Measurements from ENCODE around the gene OSBPL2.

The OSBPL2 gene

DNA sequence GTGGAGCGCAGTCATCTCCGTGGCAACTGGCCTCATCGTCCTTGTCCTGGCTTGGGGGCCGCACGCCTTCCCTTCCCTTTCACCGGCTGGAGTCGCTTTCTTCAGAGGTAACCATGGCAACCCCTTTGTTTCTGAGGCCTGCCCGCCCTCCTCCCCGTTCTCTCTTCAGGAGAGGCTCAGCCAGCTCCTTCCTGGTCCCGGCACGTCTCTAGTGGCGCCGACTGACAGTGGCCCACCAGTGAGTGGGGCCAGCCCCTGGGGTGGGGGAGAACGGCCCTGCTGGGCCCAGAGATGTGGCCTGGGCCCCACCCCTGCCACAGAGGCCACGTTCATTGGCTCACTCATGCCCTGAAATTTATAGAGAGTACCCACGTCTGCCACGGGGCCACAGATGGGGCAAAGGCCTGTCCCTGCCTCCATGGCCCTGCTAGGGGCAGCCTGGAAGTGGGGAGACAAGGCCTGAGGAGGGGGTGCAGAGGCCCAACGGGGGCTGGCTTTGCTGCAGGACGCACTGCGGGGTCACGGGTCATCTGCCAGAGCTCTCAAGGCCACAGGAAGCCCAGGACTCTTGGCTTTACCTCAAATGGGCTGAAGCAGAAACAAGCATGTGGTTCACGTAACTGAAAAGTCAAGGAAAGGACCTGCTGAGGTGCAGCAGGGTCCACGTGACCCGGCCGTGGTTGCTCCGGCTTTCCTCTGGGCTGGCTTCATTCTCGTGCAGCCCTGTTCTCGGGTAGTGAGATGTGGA, 1.4 kb upstream of the OSBPL2 start:
- no peak for DNase-seq

DNA sequence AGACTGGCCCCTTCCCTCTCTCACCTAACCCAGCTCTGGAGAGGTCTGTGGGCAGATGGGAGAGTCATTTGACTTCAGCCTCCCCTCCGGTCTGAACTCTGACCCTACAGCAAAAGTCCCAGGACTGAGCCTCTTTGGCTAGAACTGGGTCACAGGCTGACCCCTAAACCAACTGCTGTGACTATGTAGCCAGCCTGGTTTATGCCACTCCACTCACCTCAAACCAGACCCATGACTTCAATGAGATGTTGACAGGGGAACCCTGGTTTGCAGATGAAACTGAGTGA, 864 bp upstream of the OSBPL2 start:
- DNase-seq, result no peak

DNA sequence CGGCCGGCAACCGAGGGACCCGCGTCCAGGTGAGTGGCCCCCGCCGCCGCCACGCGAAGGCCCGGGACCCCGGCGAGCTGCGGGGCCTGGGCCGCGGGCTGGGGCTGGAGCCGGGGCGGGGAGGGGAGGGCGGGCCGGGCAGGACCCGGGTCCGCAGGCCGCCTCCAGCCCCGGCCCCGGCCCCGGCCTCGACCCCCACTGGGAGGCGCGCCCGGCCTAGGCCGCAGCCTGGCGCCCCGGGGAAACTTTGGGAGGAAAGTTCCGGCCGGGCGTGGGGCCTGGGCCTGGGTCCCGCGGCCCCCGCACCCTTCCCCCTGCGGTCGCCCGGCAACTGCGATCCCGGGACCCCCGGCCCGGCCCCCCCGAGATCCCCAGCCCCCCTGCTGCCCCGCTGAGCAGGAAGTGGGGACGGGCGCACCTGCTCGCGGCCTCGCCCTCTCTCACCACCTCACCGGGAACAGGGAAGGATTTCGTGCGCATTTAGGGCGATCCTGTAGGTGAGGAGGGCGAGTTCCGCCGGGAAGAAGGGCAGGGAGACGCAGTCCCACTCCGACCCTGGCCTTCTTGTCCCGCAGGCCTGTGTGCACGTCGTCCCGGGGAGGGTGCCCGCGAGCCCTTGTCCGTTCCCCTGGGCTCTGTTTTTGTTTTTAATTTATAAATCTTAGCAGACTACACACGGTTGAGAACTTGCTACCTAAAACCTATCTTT, 402 bp downstream of the OSBPL2 start:
- no peak for DNase-seq

DNA sequence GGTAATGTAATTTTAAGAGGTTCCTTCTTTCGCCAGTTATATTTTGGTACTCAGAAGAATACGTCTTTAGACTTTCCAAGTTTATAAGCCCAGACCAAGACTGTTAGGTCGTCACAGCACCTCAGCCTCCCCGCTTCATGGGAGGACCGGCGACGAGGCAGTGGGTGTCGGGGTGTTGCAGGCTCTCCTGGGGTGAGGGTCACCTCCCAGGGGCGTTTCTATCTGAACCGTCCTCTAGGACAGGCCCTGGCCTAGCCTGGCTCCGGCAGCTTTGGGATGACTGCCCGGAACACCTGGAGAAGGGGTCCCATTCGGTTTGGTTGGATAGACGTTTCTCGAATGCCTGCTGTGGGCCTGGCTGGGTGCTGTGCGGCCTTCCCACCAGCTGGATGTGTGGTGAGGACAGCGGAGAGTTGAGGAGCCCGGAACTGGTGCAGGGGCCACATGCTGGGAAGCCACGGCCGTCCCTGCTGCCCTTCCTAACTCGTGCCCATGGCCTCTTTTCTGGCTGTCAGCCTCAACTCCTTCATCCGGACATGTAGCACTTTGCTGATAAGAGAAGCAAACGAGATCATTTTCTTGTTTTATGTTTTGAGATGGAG, 1.1 kb downstream of the OSBPL2 start:
- DNase-seq, result no peak

DNA sequence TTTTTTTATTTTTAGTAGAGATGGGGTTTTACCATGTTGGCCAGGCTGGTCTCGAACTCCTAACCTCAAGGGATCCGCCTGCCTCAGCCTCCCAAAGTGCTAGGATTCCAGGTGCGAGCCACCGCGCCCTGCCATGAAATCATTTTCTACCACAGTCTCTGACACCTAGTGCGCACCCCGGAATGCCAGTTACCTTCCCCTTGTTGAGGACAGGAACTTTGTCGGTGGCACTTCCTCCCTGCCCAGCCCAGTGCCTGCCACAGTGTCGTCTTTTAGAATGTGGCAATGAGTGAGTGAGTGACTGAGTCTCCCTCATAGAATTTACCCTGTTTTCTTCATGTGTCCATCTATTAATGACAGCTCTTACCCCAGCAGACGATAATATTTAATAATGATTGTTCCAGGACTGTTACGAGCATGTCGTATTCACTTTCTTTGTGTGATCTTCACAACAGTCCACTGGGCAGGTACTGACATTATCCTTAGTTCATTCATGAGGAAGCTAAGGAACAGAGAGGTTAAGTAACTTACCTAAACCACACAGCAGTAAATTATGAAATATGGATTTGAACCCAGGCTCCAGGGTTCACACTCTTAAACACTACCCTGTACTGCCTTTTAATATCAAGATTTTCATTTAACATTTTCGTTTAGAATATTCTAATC, 1.8 kb downstream of the OSBPL2 start:
- no peak for DNase-seq

DNA sequence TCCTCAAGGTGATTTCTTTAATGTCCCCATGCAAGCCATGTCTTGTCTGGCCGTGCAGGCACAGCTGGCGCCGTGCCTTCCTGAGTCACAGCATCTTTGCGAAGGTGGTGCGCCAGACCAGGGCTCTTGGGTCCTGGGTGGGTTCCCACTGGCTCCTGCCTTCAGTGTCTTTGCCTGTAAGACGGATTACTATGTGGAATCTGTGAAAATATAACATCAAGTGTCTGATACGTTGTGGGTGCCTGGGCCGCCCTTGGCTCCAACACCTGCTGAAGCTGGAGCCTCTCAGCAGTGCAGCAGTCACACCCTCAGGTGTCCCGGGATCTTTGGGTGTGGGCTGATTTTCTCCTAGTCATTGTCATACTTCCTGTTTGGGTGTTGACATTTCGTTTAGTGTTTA, 3.2 kb downstream of the OSBPL2 start:
- no peak for DNase-seq

DNA sequence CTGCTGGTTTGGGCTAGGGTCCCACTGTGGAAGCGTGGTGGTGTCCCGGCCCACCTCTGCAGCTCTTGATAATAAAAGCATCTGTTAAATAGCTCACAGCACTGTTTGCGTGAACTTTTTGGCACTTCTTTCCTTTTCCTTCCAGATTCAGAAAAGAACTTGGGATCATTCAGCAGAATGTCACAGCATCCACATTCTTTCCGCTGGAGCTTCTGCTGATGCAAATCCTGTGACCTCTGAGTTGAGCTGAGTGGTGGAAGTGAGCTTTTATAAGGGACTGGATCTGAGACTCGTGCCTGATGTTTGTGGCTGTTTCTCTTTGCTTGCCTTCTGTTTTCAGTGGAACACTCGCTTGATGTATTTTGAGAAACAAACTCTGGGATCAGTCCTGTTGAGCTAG, 3.9 kb downstream of the OSBPL2 start:
- DNase-seq, result no peak

DNA sequence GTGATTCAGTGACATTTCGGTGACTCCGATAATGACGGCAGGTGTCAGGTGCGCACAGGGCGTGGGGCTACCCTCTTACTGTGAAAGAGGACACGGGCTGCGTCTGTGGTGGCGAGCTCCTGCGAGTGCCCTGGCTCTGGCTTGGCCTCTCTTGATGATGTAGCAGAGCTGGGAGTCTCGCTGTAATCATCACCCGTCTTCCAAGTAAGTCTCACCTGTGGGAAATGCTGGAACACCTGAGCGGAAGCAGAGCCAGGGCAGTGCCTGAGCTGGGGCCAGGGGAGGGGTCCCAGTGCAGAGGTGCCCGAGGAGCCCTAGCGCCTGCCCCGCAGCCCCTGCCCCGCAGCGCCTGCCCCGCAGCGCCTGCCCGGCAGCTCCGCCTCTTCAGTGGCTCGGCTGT, 4.8 kb downstream of the OSBPL2 start:
- no peak for DNase-seq

DNA sequence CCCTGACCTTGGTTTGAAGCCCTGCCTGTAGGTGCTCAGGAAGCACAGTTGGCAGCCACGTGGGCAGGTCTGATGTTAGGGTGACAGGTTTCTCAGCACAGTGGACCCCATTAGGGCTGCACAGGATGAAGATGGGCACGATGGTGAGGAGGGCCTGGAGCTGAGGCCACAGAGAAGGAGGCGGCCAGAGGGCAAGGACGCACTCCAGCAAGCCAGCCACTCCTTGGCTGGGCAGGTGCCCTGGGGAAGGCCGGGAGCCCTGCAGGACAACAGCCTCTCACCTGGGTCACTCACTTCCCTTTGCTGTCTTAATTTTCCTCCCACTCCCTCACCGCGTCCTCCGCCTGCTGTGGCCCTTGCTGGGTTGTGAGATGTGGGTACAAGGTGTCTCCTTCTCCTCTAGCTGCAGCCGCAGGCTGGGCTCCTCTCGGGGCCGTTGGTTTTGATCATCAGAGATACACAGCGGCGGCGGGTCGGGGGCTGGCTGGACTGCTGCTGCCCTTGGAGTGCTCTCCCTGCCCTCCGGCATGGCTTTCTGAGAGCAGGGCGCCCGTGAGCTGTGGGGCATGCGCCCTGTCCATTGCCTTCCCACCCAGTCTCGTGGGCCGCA, 5.7 kb downstream of the OSBPL2 start:
- no peak for DNase-seq

DNA sequence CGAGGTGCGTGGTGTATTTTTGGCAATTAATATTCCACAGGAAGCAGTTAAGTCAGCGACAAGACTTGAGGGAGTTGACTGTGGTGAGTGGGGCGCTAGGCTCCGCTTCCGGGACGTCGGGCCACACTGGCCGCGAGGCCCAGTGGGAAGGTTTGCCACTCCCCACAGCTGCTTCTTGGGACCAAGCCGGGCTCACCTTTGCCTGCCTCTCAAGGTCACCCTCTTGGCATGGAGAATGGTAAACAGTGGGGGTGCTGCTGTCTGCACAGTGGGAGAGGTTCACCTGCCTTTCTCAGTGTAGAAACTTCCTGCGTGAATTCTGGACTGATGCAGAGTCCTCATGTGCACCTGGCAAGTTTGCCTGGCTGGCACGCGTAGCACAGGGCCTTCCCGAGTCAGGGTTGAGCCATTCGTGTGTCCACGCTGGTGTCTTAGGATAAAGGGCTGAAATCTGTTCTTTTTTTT, 6.4 kb downstream of the OSBPL2 start:
- no peak for DNase-seq

DNA sequence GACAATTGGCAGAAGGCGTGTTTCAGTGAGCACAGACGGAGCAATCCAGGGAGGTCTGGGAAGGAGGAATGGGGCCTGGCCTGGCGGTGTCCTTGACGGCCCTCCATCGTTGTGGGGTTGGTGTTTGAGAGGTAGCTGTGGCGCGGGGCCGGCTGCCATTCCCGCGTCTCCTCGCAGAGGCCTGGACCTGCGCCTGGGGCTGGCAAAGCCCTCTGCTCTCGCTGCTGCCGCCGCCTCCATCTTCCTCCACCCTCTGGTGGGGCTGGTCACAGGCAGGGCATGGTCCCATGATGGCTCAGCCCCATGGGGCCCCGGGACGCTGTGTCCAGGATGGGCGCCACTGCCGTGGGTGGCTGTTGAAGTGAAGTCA, 7.6 kb downstream of the OSBPL2 start:
- DNase-seq, result no peak

DNA sequence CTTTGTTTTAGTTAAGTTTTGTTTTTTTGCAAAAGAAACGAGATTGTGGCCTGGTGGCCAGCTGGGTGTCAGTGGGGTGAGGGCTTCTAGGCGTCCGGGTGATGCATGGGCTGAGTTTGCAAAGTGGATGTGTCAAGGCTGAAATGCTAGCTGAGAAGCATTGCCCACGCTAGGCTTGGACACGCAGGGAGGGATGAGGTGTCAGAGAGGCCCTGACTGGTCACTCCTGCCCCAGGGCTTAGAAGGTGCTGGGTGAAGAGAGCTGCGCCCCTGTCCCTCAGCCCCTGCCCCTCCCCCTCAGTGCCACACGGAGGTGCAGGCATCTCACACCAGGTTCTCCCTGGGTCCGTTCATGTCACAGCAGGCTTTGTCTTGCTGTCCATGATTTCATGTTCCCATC, 8.1 kb downstream of the OSBPL2 start:
- no peak for DNase-seq

DNA sequence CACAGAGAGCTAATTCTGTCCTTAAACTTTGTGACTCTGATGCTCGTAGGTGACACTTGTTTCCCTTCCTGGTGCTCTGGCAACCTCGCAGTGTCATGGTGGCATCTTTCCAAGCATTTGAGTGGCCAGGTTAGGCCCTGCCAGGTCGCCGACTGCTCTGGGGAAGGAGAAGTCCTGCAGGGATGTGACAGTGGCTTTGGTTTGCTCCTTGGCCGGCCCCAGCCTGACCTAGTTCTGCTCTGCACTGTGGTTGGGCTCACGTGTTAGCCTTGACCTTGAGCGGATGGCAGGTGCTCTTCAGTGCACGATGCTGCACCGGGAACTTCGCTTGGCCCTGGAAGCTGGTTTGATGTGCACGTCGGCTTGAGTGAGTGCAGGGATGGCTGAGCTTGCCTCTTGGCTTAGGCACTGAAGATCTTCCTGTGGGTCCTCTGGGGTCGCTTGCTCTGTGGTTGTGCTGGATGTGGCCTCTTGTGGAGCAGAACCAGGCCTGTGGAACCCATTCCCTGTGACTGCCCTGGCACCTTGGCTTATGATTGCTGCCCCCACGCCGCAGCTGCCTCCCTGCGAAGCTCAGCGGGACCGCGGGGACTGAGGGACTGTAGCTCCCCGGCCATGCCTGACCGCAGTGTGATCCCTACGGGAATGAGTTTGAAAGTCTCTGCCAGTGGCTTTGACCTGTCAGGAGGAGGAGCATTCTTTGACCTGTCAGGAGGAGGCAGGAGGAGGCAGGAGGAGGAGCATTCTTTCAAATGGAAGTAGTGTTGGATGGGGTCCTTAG, 8.7 kb downstream of the OSBPL2 start:
- no peak for DNase-seq

DNA sequence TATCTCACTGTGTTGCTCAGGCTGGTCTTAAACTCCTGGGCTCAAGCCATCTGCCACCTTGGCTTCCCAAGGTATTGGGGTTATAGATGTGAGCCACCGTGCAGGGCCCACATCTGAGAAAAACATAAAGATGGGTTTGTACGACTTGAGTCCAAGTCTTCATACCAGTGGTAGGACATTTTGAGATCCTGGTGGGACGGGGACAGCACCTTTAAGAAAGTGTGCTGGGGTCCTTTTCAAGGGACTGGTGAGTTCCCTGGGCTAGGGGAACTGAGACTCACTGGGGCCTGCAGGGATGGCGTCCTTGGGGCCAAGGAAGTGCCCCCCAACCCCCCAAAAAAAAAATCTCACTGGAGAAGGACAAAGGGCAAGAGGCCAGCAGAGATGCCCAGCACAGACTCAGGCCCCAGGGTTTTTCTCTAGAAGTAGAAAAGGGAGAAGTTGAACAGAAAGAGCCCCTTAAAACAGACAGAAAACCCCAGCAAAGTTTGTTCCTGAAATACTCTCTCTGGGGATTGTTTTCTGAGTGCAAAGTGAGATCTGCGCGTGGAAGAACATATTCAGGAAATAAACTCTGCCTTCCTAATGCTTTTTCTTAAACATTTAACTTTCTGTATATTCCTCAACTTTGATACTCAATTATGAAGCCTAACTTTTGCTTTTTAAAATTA, 10.7 kb downstream of the OSBPL2 start:
- no peak for DNase-seq

DNA sequence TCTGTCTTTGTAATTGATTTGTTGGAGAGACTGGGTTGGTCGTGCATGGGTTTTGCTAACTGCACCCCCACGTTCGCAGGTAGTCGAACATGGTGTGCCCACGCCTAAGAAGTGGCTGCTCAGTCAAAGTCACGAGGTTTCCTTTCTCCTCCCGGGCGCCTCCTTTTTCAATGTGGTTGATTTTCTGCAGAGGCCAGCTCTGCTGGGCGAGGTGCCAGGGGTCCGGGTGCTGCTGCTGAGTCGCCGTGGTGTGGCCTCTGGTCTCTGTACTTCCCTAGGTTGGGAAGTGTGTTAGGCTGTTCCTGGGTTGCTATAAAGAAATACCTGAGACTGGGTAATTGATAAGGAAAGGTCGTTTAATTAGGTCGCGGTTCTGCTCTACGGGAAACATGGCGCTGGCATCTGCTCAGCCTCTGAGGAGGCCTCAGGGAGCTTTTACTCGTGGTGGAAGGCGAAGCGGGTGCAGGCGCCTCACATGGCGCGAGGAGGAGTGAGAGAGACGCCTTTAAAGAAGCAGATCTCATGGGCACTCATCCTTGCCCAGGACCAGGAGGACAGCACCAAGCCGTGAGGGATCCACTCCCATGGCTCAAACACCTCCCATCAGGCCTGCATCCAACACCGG, 14.1 kb downstream of the OSBPL2 start:
- no peak for DNase-seq

DNA sequence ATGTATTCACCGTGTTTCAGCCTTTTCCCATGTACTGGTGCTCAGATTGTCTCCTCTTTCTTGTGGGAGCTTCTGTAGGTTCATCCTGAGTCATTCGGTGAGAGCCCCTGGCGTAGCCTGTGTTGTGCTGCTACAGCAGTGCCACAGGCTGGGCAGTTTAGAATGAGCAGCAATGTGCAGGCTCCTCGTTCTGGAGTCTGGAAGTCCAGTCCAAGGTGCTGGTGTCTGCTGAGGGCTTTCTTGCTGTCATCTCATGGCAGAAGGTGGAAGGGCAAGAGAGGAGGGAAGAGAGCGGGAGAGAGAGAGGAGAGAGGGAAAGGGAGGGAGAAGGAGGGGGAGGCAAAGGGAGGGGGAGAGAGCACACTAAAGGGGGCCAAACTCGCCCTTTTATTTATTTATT, 15.1 kb downstream of the OSBPL2 start:
- no peak for DNase-seq

DNA sequence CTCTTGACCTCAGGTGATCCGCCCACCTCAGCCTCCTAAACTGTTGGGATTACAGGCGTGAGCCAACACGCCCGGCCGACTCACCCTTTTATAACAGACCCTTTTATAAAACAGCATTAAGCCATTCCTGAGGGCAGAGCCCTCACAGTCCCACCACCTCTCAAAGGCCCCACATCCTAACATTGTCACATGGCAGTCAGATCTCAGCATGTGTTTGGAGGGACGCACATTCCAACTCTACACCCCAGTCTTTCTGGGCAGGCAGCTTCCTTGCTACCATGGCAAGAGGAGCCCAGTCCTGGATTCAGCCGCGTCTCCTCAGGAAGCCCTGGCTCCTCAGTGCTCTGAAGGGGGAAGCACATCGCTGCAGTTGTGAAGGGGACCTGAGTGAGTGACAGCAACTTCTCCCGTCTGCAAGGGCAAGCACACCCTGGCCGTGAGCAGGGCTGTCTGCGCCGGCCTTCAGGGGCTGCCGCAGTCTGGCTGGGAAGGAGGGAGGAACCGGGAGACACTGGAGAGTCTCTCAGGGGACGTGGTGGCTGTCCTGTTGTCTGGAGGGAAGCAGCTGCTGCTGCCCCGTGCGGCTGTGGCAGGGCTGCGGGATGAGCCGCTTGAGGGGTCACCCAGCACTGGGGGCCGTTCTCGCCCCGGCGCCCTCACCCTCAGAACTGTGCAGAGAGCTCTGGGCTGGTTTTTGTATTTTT, 15.9 kb downstream of the OSBPL2 start:
- no peak for DNase-seq

DNA sequence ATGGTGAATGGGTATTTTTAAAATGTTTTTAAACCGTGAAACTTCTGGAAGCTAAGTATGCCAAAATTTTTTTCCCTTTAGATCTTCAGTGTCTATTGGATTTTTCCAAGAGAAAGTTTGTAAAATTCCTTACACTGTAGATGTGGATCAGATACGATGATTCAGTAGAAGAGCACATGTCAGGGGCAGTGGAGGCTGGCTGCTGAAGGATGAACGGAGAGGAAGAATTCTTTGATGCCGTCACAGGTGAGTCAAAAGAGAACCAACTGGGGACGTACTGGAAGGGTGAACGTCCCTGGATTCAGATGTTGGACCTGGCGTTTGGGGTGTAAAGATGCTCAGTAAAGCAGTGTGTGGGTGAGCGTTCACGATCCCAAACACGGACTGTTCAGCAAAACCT, 17.7 kb downstream of the OSBPL2 start:
- DNase-seq, result no peak

DNA sequence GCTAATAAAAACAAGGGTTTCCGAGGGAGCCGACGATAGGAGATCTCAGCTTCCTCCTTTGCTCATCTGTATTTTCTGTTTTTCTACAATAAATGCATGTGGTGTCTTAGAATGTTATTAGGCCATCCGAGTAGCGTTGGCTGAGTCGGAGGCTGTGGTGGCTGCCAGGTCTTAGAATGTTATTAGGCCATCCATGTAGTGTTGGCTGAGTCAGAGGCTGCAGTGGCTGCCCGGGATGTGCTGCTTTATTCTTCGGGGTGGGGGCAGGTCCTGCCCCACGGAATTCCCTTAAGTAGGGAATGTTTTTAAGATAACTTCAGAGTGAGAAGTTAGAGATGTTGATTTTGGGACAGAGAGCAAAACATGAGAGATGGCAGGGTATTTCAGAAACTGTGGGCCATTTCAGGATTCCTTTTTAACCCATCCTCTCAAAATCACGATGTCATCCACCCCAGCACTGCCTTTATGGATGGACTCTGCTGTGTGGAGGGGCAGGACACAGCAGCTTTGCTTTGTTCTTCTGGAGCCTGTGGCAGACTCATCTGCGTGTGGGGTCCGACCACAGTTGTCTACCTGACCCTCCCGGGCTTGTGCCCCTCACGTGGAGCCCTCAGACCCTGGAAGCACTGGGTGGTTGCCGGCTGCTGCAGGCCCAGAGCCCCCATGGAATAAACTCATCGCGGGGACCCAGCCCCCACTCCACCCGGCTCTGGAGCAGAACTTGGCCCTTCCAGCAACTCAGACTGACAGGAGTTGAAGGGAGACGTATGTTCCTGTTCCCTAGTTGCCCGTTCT, 20.4 kb downstream of the OSBPL2 start:
- no peak for DNase-seq

DNA sequence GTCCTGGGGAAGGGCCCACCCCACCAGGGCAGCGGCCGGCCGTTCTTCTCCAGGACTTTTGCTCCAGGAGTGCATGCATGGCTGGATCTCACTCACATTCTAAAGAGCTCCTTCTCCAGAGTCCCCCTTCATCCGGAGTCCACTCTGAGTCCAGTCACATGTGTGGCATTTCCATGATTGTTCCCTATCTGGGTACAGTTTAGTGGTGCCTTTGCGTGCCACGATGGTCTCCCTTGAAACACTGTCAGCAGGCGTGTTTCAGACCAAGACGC, 20.9 kb downstream of the OSBPL2 start:
- DNase-seq, result no peak

All from activated gamma-delta T cell (primary cell).